Measurements from ENCODE around the gene SEMA7A. TPM values are rescaled to one million over a fixed set of nuclear protein-coding genes. Genes with fewer than 3 reads are reported as not detected.

The SEMA7A gene
- total RNA-seq, 4 donors from 2014 or later, result 1.2 to 7.6 (median 3.4) TPM

GRCh38 chr15:74449643-74450205, 16.0 kb upstream of the SEMA7A start:
- no peak for TF ChIP-seq CTCF (IDR thresholded peaks at IDR 0.05)
- no peak for DNase-seq (ENCODE audit: low spot score)
- no peak for ATAC-seq (ENCODE audit: low FRiP score)

- DNase-seq (ENCODE audit: low spot score), result no peak
- no peak for ATAC-seq (ENCODE audit: low FRiP score)
- no peak for TF ChIP-seq CTCF (IDR thresholded peaks at IDR 0.05)
Measured at GRCh38 chr15:74449095-74449494, 15.3 kb upstream of the SEMA7A start.

GRCh38 chr15:74445816-74446763, 12.3 kb upstream of the SEMA7A start:
- ATAC-seq (ENCODE audit: low FRiP score), result no peak
- DNase-seq (ENCODE audit: low spot score), result no peak
- no peak for TF ChIP-seq CTCF (IDR thresholded peaks at IDR 0.05)

- TF ChIP-seq CTCF (IDR thresholded peaks at IDR 0.05), result no peak
- ATAC-seq (ENCODE audit: low FRiP score), result no peak
- no peak for DNase-seq (ENCODE audit: low spot score)
Measured at GRCh38 chr15:74444106-74445062, 10.6 kb upstream of the SEMA7A start.

- DNase-seq (ENCODE audit: low spot score), result no peak
- no peak for TF ChIP-seq CTCF (IDR thresholded peaks at IDR 0.05)
- peak; percentile 32 for ATAC-seq (ENCODE audit: low FRiP score)
Measured at GRCh38 chr15:74443100-74443909, 9.5 kb upstream of the SEMA7A start.

GRCh38 chr15:74442604-74443003, 8.8 kb upstream of the SEMA7A start:
- TF ChIP-seq CTCF (IDR thresholded peaks at IDR 0.05), result no peak
- DNase-seq (ENCODE audit: low spot score), result no peak
- no peak for ATAC-seq (ENCODE audit: low FRiP score)
